HL-60 (cell line): ENCODE measurements around the gene MORN5.

Experiments
- POLR2AphosphoS5 ChIP-seq: IDR thresholded peaks from 2 replicates; pipeline ENCODE4 v1.6.1; 2012; ENCODE audit warnings: low read depth
- REST ChIP-seq: IDR thresholded peaks from 2 replicates; pipeline ENCODE4 v1.6.1; 2012; ENCODE audit warnings: low read depth; ENCODE audit not compliant: insufficient replicate concordance
- SPI1 ChIP-seq: IDR thresholded peaks from 2 replicates; pipeline ENCODE4 v1.6.1; 2012; ENCODE audit warnings: low read depth, mild to moderate bottlenecking, borderline replicate concordance
- TF ChIP-seq, protein P1 (sequence below): IDR thresholded peaks from one replicate; pipeline ENCODE4 v1.5.1; 2011; ENCODE audit warnings: low read length, control low read depth, inconsistent platforms; ENCODE audit not compliant: insufficient read depth

DNA sequence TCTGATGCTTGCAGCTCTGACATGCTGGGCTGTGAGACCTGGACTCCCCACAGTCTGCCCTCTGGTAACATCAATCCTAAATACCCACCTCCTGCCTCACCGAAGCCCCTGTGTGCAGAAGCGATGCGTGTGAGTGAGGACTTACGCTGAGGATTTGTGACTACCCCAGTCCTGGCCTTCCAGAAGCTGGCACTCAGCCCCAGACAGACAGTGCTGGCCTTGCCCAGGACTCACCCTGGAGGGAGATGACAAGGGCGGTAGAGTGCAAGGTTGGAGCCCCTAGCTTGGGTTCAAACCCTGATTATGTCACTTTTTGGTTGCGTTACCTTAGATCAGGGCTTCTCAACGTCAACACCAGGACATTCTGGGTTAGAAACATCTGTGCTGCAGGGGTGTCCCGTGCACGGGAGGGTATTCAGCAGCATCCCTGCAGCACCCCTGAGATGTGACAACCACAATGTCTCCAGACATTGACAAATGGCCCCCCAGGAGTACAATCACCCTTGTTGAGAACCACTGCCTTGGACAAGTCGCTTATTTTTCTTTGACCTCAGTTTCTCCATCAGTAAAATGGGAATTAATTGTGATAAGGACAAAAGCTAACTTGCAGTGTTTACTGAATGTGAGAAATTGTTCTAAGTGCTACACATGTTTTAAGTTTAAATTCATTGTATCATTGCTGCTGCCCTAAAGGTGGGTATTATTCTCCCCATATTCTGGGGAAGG is 43.1 kb upstream of the MORN5 start:
- TF ChIP-seq, protein P1, sequence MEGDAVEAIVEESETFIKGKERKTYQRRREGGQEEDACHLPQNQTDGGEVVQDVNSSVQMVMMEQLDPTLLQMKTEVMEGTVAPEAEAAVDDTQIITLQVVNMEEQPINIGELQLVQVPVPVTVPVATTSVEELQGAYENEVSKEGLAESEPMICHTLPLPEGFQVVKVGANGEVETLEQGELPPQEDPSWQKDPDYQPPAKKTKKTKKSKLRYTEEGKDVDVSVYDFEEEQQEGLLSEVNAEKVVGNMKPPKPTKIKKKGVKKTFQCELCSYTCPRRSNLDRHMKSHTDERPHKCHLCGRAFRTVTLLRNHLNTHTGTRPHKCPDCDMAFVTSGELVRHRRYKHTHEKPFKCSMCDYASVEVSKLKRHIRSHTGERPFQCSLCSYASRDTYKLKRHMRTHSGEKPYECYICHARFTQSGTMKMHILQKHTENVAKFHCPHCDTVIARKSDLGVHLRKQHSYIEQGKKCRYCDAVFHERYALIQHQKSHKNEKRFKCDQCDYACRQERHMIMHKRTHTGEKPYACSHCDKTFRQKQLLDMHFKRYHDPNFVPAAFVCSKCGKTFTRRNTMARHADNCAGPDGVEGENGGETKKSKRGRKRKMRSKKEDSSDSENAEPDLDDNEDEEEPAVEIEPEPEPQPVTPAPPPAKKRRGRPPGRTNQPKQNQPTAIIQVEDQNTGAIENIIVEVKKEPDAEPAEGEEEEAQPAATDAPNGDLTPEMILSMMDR, result no peak
- TF ChIP-seq POLR2AphosphoS5 (no peak), REST (no peak), SPI1 (no peak)
